Middle frontal gyrus (tissue), 1 donor: ENCODE results near the gene SPATA33.
"Not testable (repeated sequence)": the region's sequence is repeated elsewhere in the genome, so short reads cannot be mapped to it uniquely, and the experiment has no call there.

ENCODE experiments used
- DNase-seq: peaks from one replicate; pipeline ENCODE4 v3.0.0-alpha.2; 2015; ENCODE audit warnings: low spot score; ENCODE audit errors: extremely low spot score

Gene SPATA33

DNA sequence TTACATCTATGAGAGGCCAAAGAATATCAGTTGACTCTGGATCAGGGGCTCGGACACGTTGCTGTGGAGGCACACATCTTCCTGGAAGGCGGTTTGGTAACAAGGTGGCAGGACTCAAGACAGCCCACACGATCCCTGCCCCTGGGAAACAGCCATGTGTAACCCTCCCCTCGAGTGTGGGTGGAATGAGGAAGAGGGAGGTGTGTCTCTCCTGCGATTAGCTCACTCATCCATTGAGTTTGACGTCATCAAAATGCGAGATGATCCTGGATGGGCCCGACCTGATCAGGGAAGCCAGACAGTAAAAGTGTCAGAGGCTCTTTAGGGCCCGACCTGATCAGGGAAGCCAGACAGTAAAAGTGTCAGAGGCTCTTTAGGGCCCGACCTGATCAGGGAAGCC, 6.6 kb downstream of the SPATA33 start:
- not testable (repeated sequence) for DNase-seq

DNA sequence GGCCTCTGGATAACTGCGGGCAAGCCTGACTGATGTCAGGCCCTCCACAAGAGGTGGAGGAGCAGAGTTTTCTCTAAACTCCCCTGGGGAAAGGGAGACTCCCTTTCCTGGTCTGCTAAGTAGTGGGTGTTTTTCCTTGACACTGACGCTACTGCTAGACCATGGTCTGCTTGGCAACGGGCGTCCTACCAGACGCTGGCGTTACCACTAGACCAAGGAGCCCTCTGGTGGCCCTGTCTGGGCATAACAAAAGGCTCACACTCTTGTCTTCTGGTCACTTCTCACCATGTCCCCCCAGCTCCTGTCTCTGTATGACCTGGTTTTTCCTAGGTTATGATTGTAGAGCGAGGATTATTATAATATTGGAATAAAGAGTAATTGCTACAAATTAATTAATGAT, 9.4 kb downstream of the SPATA33 start:
- DNase-seq, result not testable (repeated sequence)

- DNase-seq, result no peak
Observed at GRCh38 chr16:89667633-89668032, 10.0 kb downstream of the SPATA33 start.

- no peak for DNase-seq
Observed at GRCh38 chr16:89668790-89669158, 11.1 kb downstream of the SPATA33 start.

- DNase-seq, result no peak
Observed at GRCh38 chr16:89669755-89670154, 12.1 kb downstream of the SPATA33 start.

GRCh38 chr16:89670496-89671431, 13.1 kb downstream of the SPATA33 start:
- DNase-seq, result no peak

DNA sequence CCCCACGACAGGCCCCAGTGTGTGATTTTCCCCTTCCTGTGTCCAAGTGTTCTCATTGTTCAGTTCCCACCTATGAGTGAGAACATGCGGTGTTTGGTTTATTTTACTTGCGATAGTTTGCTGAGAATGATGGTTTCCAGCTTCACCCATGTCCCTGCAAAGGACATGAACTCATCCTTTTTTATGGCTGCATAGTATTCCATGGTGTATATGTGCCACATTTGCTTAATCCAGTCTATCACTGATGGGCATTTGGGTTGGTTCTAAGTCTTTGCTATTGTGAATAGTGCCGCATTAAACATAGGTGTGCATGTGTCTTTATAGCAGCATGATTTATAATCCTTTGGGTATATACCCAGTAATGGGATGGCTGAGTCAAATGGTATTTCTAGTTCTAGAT, 13.9 kb downstream of the SPATA33 start:
- not testable (repeated sequence) for DNase-seq

DNA sequence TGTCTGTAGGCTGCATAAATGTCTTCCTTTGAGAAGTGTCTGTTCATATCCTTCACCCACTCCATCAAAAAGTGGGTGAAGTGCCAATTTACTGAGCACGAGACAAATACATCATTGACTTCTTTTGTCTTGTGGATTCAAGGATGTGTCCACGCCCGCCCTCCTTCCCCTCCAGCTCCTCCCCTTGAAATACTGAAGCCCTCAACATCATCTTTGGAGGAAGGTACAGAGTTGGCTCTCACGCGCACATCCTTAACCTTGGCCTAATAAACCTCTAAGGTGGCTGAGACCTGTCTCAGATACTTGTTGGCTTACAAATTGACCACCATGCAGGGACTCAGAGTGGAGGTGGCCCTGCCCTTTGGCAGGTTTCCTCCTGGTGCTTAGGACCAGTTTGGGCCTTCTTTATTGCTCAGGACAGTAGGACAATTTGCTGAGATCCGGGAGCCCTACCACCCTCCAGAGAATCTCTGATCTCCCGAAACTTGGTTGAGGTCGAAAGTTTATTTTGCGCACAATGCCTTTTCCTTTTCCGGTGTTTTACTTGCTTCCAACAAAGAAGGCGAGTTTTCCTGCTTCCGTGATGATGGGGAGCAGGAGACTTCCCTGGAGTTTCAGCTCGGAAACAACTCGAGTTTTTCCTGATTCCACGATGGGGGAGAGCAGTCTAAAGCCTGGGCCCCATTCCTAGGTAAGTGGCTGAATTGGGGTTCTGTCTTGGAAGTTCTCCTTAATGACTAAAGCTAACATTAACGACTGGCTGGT, 14.7 kb downstream of the SPATA33 start:
- DNase-seq, result no peak

DNA sequence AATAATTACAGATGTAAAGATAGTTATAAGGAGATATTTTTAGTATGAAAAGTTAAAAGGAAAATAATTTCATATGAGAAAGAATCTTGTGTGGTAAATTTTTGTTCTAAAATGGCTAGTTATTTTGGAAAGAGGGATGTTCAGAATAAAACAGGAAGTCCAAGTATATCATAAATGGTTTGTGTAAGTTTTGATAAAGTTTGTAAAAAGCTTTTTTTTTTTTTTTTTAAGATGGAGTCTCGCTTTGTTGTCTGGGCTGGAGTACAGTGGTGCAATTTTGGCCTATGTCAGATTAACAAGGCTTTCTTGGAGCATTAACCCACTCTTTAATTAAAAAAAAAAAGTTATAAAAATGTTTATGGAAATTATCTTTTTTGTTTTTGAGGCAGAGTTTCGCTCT, 20.6 kb downstream of the SPATA33 start:
- no peak for DNase-seq

- DNase-seq, result no peak
Observed at GRCh38 chr16:89685916-89686315, 28.3 kb downstream of the SPATA33 start.

- DNase-seq, result peak; percentile 82
Observed at GRCh38 chr16:89686520-89687091, 29.0 kb downstream of the SPATA33 start, which contains the start of gene CDK10. Gene CDK10, plus strand, starts transcription at chr16:89686689. Its CDS starts 22 bp downstream, at chr16:89686711.

DNA sequence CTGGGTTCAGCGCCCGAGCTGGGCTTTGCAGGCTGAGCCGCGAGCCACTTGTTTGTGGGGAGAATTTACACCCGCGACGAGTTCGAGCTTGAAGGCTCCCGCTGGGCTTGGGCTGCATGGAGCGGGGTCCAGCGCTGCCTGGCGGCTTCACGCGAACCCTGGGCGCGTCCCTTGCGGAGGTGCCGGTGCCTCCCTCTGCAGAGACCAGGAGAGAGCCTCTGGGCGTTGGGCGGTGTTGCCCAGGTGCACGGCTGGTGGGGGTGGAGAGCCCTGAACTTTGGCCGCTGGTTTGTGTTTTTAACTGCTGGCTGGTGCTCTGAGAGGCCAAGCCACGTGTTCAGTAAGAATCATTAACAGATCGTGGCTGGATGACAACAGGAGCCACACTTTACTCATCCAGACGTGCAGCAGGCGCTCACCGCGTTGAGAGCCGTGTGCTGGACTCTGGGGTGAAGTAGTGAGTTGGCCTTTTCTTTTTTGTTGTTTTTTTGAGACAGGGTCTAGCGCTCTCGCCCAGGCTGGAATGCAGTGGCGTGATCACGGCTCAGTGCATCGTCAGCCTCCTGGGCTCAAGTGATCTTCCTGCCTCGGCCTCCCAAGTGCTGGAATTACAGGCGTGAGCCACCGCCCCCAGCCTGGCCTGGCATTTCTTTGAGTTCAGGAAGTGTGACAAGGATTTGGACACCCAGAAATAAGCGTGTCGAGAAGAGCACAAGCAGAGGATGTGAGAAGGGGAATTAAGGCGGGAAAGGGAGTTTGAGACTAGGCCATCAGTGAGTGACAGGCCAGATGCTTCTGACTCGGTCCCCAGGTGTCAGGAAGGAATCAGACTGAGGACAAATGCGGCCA, 29.7 kb downstream of the SPATA33 start:
- DNase-seq, result no peak

DNA sequence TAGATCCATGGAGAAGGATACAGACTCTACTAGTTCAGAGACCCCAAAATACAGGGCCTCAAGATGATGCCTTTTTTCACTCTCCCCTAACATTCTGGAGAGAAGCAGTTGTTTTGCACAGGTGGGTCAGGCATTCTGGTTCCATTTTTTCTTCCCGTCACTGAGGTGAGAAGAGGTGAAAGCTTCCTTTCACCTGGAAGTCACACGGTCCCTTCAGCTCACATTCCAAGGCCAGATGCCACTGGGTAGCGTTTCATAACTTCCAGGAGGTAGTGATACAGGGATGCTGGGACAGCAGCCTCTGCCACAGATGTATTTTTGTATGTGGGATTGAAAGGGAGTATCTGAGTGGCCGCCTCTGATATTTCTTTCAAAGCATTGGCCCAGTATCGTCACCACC, 30.8 kb downstream of the SPATA33 start:
- no peak for DNase-seq

- no peak for DNase-seq
Observed at GRCh38 chr16:89689142-89689541, 31.5 kb downstream of the SPATA33 start.

DNA sequence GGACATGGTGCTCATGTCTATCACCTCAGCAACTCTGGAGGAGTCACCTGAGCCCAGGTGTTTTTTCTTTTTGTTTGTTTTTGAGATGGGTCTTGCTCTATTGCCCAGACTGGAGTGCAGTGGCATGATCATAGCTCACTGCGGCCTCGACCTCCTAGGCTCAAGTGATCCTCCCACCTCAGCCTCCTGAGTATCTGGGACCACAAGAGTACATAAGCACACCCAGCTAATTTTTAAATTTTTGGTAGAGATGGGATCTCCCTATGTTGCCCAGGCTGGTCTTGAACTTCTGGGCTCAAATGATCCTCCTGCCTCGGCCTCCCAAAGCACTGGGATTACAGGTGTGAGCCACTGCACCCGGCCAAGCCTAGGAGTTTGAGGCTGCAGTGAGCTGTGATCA, 32.0 kb downstream of the SPATA33 start:
- not testable (repeated sequence) for DNase-seq

DNA sequence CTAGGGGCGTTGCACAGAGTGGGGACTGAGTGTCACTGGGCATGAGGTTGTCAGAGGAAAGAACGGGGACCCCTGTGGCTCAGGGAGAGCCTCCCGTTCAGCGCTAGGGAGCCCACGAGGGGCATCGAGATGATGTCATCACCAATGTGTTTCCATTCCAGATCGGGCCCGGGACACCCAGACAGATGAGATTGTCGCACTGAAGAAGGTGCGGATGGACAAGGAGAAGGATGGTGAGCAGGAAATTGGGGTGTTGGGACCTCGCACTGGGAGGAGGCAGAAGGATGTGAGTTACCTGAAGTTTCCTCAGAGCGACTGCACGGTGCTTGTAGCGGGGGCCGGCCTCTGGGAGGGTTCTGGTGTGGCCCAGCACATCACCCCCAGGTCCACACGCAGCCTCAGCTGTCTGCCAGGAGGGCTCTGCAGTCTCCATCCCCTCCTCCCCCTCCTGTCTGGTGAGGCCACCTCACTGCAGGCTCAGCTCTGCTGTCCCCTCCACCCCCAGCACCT, 32.8 kb downstream of the SPATA33 start:
- no peak for DNase-seq

DNA sequence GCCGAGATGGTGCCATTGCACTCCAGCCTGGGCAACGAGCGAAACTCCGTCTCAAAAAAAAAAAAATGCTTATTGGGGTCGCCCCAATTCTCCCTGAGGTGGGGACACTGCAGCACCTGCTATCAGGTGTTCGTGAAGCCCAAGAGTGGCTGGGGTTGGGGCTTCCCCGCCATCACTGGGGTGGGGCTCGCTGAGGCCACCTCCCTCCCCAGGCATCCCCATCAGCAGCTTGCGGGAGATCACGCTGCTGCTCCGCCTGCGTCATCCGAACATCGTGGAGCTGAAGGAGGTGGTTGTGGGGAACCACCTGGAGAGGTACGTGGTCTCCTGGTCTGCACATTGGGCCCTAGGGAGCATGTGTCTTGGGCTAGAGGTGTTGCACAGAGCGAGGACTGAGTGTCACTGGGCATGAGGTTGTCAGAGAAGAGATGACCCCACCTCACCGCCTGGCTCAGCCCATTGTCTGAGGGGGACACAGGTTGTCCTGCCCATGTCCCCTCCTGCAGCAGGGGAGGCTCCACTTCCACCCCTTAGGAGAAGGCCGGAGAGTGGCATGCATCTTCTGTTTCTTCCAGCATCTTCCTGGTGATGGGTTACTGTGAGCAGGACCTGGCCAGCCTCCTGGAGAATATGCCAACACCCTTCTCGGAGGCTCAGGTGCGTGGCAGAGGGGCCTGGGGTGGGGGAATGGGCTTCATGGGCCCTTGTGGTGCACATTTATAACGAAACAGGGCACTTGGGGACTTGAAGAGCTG, 33.8 kb downstream of the SPATA33 start:
- DNase-seq, result no peak

DNA sequence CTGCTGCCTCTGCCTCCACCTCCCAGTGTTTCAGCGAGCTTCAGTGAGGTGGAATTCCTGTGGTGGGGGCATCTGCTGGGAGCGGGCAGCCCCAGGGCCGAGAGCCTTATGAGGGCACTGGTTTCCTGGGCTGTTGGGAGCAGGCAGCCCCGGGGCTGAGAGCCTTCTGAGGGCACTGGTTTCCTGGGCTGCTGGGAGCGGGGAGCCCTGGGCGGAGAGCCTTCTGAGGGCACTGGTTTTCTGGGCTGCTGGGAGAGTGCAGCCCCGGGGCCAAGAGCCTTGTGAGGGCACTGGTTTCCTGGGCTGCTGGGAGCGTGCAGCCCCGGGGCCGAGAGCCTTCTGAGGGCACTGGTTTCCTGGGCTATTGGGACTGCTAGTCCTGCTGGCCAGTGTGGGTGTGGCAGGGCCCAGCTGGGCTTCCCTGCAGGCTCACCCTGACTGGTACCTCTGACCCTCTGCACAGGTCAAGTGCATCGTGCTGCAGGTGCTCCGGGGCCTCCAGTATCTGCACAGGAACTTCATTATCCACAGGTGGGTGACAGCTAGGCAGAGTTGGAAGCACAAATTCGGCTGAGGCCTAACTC, 34.4 kb downstream of the SPATA33 start:
- DNase-seq, result no peak

GRCh38 chr16:89693289-89693731, 35.7 kb downstream of the SPATA33 start:
- DNase-seq, result no peak
